Mammary epithelial cell (primary cell): ENCODE measurements around the gene BMPR2.

ENCODE experiments used
- EZH2 ChIP-seq: IDR thresholded peaks from 2 replicates; pipeline ENCODE4 v1.6.1; 2012; ENCODE audit warnings: low read length, inconsistent platforms, borderline replicate concordance
- TF ChIP-seq, protein P1 (sequence below), 2 donors: IDR thresholded peaks in 1 of 2; conservative IDR thresholded peaks in 1 of 2; 2 replicates each; pipeline ENCODE4 v1.5.1; 2011 to 2012; ENCODE audit warnings: inconsistent platforms in 2 of 2, low read length in 2 of 2, mild to moderate bottlenecking in 2 of 2, control low read depth in 1 of 2, low read depth in 1 of 2; ENCODE audit not compliant: insufficient read depth in 1 of 2; ENCODE audit errors: extremely low read depth in 1 of 2

DNA sequence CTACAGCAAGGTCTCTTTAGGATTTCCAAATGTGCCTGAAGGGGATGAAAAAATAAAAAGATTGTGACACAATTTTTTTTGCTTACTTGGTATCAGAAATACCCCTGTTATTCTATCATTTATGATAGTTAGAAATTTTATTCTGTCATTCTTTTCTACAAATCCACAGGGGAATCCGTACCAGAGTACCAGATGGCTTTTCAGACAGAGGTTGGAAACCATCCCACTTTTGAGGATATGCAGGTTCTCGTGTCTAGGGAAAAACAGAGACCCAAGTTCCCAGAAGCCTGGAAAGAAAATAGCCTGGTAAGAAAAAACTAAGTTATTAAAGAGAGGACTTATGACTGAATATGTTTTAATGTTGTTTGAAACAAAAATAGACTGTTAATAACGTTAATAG lies 166.0 kb downstream of the BMPR2 start:
- TF ChIP-seq, protein P1, sequence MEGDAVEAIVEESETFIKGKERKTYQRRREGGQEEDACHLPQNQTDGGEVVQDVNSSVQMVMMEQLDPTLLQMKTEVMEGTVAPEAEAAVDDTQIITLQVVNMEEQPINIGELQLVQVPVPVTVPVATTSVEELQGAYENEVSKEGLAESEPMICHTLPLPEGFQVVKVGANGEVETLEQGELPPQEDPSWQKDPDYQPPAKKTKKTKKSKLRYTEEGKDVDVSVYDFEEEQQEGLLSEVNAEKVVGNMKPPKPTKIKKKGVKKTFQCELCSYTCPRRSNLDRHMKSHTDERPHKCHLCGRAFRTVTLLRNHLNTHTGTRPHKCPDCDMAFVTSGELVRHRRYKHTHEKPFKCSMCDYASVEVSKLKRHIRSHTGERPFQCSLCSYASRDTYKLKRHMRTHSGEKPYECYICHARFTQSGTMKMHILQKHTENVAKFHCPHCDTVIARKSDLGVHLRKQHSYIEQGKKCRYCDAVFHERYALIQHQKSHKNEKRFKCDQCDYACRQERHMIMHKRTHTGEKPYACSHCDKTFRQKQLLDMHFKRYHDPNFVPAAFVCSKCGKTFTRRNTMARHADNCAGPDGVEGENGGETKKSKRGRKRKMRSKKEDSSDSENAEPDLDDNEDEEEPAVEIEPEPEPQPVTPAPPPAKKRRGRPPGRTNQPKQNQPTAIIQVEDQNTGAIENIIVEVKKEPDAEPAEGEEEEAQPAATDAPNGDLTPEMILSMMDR (conservative IDR thresholded peaks at IDR 0.05 in 1 of 2, IDR thresholded peaks at IDR 0.05 in 1 of 2; ENCODE audit: extremely low read depth in 1 of 2, insufficient read depth in 1 of 2, low read depth in 1 of 2, low read length in 2 of 2), result no peak
- no peak for TF ChIP-seq EZH2
